Liver (tissue), 3 donors: Measurements from ENCODE around the gene PIP4K2A.

Source experiments
- CTCF ChIP-seq: fragments of 150-350 bp; IDR thresholded peaks from 2 replicates; pipeline ENCODE4 v1.5.1; 2017; ENCODE audit warnings: improper control_type of control experiment, low read depth, low read length; ENCODE audit not compliant: missing input control
- EGR1 ChIP-seq, 2 donors: IDR thresholded peaks; 2 replicates each; pipeline ENCODE4 v1.6.1; 2016 to 2018; ENCODE audit warnings: antibody characterized with exemption in 2 of 2, low read depth in 2 of 2
- FOXA1 ChIP-seq: IDR thresholded peaks from 2 replicates; pipeline ENCODE4 v1.6.1; 2016; ENCODE audit warnings: antibody characterized with exemption
- GABPA ChIP-seq, 2 donors: IDR thresholded peaks in 1 of 2; conservative IDR thresholded peaks in 1 of 2; 2 replicates each; pipeline ENCODE4 v1.6.1; 2016; ENCODE audit warnings: antibody characterized with exemption in 2 of 2, mild to moderate bottlenecking in 1 of 2, moderate library complexity in 1 of 2
- JUND ChIP-seq, 2 donors: IDR thresholded peaks; 2 replicates each; pipeline ENCODE4 v1.6.1; 2016; ENCODE audit warnings: antibody characterized with exemption in 2 of 2
- RAD21 ChIP-seq, 2 donors: IDR thresholded peaks; 2 replicates each; pipeline ENCODE4 v1.6.1; 2016; ENCODE audit warnings: antibody characterized with exemption in 2 of 2, mild to moderate bottlenecking in 2 of 2
- RXRA ChIP-seq, 2 donors: IDR thresholded peaks; 2 replicates each; pipeline ENCODE4 v1.6.1; 2017 to 2018; ENCODE audit warnings: antibody characterized with exemption in 2 of 2, mild to moderate bottlenecking in 1 of 2
- YY1 ChIP-seq: IDR thresholded peaks from 2 replicates; pipeline ENCODE4 v1.6.1; 2016; ENCODE audit warnings: antibody characterized with exemption, mild to moderate bottlenecking
- ZBTB33 ChIP-seq: IDR thresholded peaks from 2 replicates; pipeline ENCODE4 v1.6.1; 2016; ENCODE audit warnings: antibody characterized with exemption
- TF ChIP-seq, protein P1 (sequence below): IDR thresholded peaks from 2 replicates; pipeline ENCODE4 v1.6.1; 2016; ENCODE audit warnings: antibody characterized with exemption, mild to moderate bottlenecking
- TF ChIP-seq, protein P2 (sequence below): IDR thresholded peaks from 2 replicates; pipeline ENCODE4 v1.6.1; 2016; ENCODE audit warnings: antibody characterized with exemption
- donor health status: healthy.
- donor health status: healthy.

GRCh38 chr10:22646388-22646853 is 68.0 kb downstream of the PIP4K2A start:
- TF ChIP-seq, protein P1, sequence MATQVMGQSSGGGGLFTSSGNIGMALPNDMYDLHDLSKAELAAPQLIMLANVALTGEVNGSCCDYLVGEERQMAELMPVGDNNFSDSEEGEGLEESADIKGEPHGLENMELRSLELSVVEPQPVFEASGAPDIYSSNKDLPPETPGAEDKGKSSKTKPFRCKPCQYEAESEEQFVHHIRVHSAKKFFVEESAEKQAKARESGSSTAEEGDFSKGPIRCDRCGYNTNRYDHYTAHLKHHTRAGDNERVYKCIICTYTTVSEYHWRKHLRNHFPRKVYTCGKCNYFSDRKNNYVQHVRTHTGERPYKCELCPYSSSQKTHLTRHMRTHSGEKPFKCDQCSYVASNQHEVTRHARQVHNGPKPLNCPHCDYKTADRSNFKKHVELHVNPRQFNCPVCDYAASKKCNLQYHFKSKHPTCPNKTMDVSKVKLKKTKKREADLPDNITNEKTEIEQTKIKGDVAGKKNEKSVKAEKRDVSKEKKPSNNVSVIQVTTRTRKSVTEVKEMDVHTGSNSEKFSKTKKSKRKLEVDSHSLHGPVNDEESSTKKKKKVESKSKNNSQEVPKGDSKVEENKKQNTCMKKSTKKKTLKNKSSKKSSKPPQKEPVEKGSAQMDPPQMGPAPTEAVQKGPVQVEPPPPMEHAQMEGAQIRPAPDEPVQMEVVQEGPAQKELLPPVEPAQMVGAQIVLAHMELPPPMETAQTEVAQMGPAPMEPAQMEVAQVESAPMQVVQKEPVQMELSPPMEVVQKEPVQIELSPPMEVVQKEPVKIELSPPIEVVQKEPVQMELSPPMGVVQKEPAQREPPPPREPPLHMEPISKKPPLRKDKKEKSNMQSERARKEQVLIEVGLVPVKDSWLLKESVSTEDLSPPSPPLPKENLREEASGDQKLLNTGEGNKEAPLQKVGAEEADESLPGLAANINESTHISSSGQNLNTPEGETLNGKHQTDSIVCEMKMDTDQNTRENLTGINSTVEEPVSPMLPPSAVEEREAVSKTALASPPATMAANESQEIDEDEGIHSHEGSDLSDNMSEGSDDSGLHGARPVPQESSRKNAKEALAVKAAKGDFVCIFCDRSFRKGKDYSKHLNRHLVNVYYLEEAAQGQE, result no peak
- no peak for TF ChIP-seq CTCF
- TF ChIP-seq RXRA (IDR thresholded peaks at IDR 0.05), result no peak
- no peak for TF ChIP-seq GABPA (IDR thresholded peaks at IDR 0.05 in 1 of 2, conservative IDR thresholded peaks at IDR 0.05 in 1 of 2)
- no peak for TF ChIP-seq EGR1 (IDR thresholded peaks at IDR 0.05; ENCODE audit: low read depth in 2 of 2)
- no peak for TF ChIP-seq RAD21 (IDR thresholded peaks at IDR 0.05)
- TF ChIP-seq, protein P2, sequence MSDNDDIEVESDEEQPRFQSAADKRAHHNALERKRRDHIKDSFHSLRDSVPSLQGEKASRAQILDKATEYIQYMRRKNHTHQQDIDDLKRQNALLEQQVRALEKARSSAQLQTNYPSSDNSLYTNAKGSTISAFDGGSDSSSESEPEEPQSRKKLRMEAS, result no peak
- TF ChIP-seq YY1, result no peak
- TF ChIP-seq JUND (IDR thresholded peaks at IDR 0.05), result no peak
- no peak for TF ChIP-seq ZBTB33
- no peak for TF ChIP-seq FOXA1
